OCI-LY7 (cell line): ENCODE measurements around the gene TESMIN. TPM values are rescaled to one million over a fixed set of nuclear protein-coding genes. Genes with fewer than 3 reads are reported as not detected.

ENCODE experiments used
- BruUV-seq: library from RNA; stranded (reverse); fragments of 400-500 nt; replicated peaks from 2 replicates; lab custom pipeline; 2021; lab: Mats Ljungman, UMichigan
- CTCF ChIA-PET: fragments of 300-600 bp; sonication (Branson Sonifier 250); formaldehyde crosslinking; loops from one replicate; lab custom pipeline; 2022; ENCODE audit warnings: antibody characterized with exemption; ENCODE audit not compliant: unreplicated experiment; lab: Charles Lee
- POLR2A ChIA-PET: fragments of 300-600 bp; sonication (Branson Sonifier 250); formaldehyde crosslinking; loops from one replicate; lab custom pipeline; 2022; ENCODE audit warnings: antibody characterized with exemption; lab: Charles Lee
- DNase-seq: peaks from one replicate; pipeline ENCODE4 v3.0.0-alpha.2; 2015; ENCODE audit warnings: low spot score
- H2AFZ ChIP-seq: fragments of 200-600 bp; sonication (generic), shearing (Covaris generic); 2 replicates; pipeline ENCODE4 v1.6.1; 2014; ENCODE audit warnings: mild to moderate bottlenecking, antibody characterized with exemption, low read length, moderate library complexity
- H3K27ac ChIP-seq: fragments of 200-600 bp; sonication (generic); 2 replicates; pipeline ENCODE4 v1.5.1; 2014; ENCODE audit warnings: mixed run types, low read depth, mild to moderate bottlenecking, moderate library complexity, low read length, inconsistent platforms; ENCODE audit not compliant: poor library complexity, severe bottlenecking
- H3K36me3 ChIP-seq: fragments of 200-600 bp; sonication (generic); 2 replicates; pipeline ENCODE4 v1.6.1; 2014; ENCODE audit warnings: mild to moderate bottlenecking, antibody characterized with exemption, low read length, moderate library complexity, mixed read lengths; ENCODE audit not compliant: insufficient read depth
- H3K4me1 ChIP-seq: fragments of 200-600 bp; sonication (generic); 2 replicates; pipeline ENCODE4 v1.5.1; 2014; ENCODE audit warnings: mild to moderate bottlenecking, low read length; ENCODE audit not compliant: insufficient read depth, poor library complexity, severe bottlenecking
- H3K4me2 ChIP-seq: fragments of 200-600 bp; sonication (generic); 2 replicates; pipeline ENCODE4 v1.6.1; 2014; ENCODE audit warnings: mild to moderate bottlenecking, low read length
- H3K4me3 ChIP-seq: fragments of 200-600 bp; sonication (generic); 2 replicates; pipeline ENCODE4 v1.5.1; 2014; ENCODE audit warnings: mild to moderate bottlenecking, low read depth, low read length; ENCODE audit not compliant: poor library complexity, severe bottlenecking
- H3K79me2 ChIP-seq: fragments of 200-600 bp; sonication (generic); 2 replicates; pipeline ENCODE4 v1.6.1; 2016; ENCODE audit warnings: low read depth, mild to moderate bottlenecking, low read length, moderate library complexity, mixed read lengths; ENCODE audit not compliant: insufficient read depth
- H3K9me2 ChIP-seq: fragments of 200-600 bp; sonication (generic); 2 replicates; pipeline ENCODE4 v1.6.1; 2016; ENCODE audit warnings: mild to moderate bottlenecking, low read length, mixed read lengths; ENCODE audit not compliant: insufficient read depth
- H3K9me3 ChIP-seq: fragments of 200-600 bp; sonication (generic); 2 replicates; pipeline ENCODE4 v1.6.1; 2014; ENCODE audit warnings: mild to moderate bottlenecking, mixed run types, low read length, mixed read lengths
- H4K20me1 ChIP-seq: fragments of 200-600 bp; sonication (generic); 2 replicates; pipeline ENCODE4 v1.6.1; 2014; ENCODE audit warnings: mild to moderate bottlenecking, antibody characterized with exemption, low read length, moderate library complexity, mixed read lengths; ENCODE audit not compliant: insufficient read depth
- CTCF ChIP-seq: fragments of 200-600 bp; sonication (generic); conservative IDR thresholded peaks from 2 replicates; pipeline ENCODE4 v1.5.1; 2014; ENCODE audit warnings: mild to moderate bottlenecking, antibody characterized with exemption, low read length, moderate library complexity, mixed read lengths
- EZH2phosphoT487 ChIP-seq: fragments of 200-600 bp; sonication (generic); IDR thresholded peaks from 2 replicates; pipeline ENCODE4 v1.6.1; 2018; ENCODE audit warnings: low read depth, borderline replicate concordance, mild to moderate bottlenecking, mixed run types, antibody characterized with exemption, low read length, moderate library complexity, mixed read lengths
- intact Hi-C: fragments of 100-400 bp; cut with micrococcal nuclease; formaldehyde crosslinking; loops from one replicate; pipeline ENCODE4 v1.10.0; 2022; ENCODE audit not compliant: unreplicated experiment
- total RNA-seq, 2 experiments: library from RNA; depleted of rRNA in 1 of 2; stranded (reverse); fragments of >200 nt in 1 of 2; shearing (Covaris generic) in 1 of 2; gene quantifications; 2 replicates each; pipeline ENCODE4 v1.2.3, GENCODE V29; 2014 to 2022

TESMIN gene
- total RNA-seq, 2 experiments from 2014 or later: 13.0 to 19.4 TPM

- Histone ChIP-seq H3K27ac (no peak overlapping the region), H2AFZ (no peak overlapping the region), H3K79me2 (no peaks in the 10 kb centered on the region), H3K4me1 (no peaks in the 10 kb centered on the region), H3K9me3 (no peaks in the 10 kb centered on the region), H3K9me2 (no peaks in the 10 kb centered on the region), H3K36me3 (no peaks in the 10 kb centered on the region), H4K20me1 (no peaks in the 10 kb centered on the region), H3K4me2 (no peak overlapping the region), H3K4me3 (no peak overlapping the region)
- intact Hi-C loops: no loop called here
- DNase-seq: no peak
- ChIA-PET POLR2A (no interaction called here), CTCF (no interaction called here)
- no TSS peak for BruUV-seq
- TF ChIP-seq EZH2phosphoT487 (no peak), CTCF (no peak)
Measured at GRCh38 chr11:68666849-68667248, 84.5 kb downstream of the TESMIN start.

DNA sequence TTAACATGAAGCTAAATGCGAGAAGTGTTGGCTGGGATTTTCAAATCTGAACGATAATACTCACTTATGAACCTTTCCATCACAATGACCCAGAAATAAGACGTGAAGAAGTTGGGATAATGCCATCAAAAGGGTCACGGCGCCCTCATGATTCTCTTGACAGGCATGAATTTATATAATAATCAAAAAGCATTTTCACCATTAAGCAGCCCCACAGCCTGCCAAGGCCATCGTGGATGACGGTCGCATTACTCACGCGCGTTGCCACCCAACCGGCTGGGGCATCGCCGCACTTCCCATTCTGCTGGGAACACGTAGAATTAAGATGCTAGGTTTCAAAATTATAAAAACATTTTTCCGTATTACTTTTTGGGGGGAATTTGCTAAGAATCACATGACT lies 85.9 kb downstream of the TESMIN start:
- intact Hi-C loops: no loop called here

More for the DNA sequence above, 85.9 kb downstream of the TESMIN start:
- no peaks in the 10 kb centered on the region for H3K36me3 ChIP-seq
- no peaks in the 10 kb centered on the region for H4K20me1 ChIP-seq
- ChIA-PET CTCF (no interaction called here), POLR2A (no interaction called here)
- H3K27ac ChIP-seq: no peak overlapping the region
- H3K9me2 ChIP-seq: no peaks in the 10 kb centered on the region
- no peak overlapping the region for H3K4me2 ChIP-seq
- no peak for DNase-seq
- no peak overlapping the region for H3K4me3 ChIP-seq
- no peaks in the 10 kb centered on the region for H3K79me2 ChIP-seq
- no peak for TF ChIP-seq EZH2phosphoT487
- no peak for TF ChIP-seq CTCF
- H3K9me3 ChIP-seq: no peaks in the 10 kb centered on the region
- H2AFZ ChIP-seq: no peak overlapping the region
- no peaks in the 10 kb centered on the region for H3K4me1 ChIP-seq
- BruUV-seq: no TSS peak
